ENCODE data around the gene RABGAP1L.
A peak's percentile ranks its signal among the peaks of the same experiment; 100 is the strongest.

The RABGAP1L gene

DNA sequence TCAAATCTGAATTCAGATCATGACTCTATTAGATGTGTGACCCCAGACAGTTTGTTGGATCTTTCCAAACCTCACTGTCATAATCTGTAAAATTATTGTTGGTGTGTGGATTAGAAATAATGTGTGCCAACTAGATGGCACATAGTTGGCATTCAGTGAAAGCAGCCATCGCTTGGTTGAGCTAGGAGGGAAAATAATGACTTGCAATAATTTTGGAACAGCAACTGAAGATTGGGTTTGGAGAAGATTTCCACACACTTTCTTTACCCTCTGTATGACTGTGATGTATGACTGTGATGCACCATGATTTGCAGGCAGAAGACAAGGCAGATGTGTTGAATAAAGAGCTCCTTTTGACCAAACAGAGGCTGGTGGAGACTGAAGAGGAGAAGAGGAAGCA lies 816.4 kb downstream of the RABGAP1L start:
- DNase-seq (ENCODE audit: low read depth in 1 of 2, low spot score in 1 of 2), result no peak

DNA sequence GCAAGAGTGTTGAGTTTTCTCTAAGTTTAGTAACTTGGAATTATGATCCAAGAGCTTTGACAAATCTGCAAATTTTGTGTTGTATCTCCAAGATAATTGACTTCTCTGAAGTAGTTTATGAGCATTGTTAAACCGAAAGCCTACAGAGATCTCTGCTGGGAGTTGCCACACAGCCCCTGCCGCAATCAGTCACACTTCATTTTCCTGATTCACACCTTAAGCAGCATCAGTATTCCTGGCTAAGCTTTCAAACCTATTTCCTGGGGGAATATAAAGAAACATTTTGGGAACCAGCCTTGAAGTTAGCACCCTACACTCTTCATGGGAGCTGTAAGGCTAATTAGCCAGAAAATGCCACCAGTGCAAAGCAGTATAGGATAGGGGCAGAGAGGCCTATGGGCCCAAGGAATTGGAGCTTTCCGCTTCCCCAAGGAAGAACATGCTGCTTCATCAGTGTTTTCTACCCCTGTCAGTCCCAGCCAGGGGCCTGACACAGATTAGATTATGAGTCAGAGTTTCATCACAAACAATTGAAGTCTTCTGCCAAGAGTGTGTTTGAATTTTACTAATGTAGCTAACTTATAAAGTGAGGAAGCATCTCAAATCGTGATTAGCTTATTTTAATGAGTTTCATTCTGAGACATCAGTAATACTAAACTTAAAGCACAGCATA lies 817.3 kb downstream of the RABGAP1L start:
- no peak for DNase-seq (ENCODE audit: low read depth in 1 of 2, low spot score in 1 of 2)

DNA sequence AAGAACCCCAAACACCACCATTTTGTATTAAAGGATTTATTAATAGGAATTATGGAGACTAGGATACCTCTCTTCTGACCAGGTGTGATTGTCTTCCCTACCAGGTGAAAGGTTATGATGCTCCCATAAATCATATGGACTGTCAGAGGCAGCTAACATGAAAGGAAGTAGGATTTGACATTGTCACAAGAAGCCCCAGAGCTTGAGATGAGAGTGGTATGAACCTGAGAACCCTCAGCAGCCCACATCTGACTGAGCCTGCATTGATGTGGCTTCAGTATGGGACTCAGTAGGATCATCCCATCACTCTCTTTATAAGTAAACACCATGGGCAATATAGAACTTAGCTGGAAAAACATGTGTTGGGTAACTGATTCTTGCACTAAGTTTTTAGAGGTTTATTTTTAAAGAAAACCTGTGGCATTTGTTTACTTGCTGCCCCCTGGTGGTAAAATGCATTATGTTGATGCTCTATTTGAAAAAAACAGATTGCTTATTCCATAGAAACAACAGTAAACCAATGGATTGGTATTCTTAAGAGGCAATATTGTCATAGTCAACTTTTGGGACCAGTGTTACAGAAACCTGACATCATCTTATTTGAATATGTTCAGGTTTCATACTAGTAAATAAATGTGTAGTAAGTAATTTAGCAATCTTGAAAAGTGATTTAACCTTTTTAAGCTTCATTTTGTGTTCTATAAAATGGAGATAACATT lies 823.8 kb downstream of the RABGAP1L start:
- DNase-seq (ENCODE audit: low read depth in 1 of 2, low spot score in 1 of 2), result peak in 1 of 2 donors; percentile 44

DNA sequence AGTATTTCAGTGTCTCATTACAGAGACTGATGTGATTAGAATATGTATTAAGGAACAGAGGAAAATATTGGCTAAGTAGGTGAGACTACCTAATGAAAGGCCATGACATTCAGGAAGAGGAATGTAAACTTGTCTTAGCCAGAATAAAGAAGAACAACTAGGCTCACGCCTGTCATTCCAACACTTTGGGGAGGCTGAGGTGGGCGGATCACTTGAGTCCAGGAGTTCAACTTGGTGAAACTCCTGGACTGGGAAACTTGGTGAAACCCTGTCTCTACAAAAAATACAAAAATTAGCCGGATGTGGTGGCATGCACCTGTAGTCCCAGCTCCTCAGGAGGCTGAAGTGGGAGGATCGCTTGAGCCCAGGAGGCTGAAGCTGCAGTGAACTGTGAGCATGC lies 825.6 kb downstream of the RABGAP1L start:
- no peak for DNase-seq (ENCODE audit: low read depth in 1 of 2, low spot score in 1 of 2)

DNA sequence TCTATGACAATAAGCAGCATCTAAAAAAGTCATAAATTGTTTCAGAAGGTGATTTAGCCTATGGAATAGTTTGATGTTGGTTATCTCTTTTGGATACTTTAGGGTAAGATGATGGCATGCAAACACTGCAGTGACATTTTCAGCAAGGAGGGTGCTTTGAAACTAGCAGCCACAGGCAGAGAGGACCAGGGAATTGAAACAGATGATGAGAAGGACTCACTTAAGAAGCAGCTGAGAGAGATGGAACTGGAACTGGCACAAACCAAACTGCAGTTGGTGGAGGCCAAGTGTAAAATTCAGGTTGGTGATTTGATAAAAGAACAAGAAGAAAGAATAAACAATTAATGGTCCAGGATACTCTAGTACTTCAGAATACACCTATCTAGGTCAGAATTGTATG lies 829.2 kb downstream of the RABGAP1L start:
- no peak for DNase-seq (ENCODE audit: low read depth in 1 of 2, low spot score in 1 of 2)

DNA sequence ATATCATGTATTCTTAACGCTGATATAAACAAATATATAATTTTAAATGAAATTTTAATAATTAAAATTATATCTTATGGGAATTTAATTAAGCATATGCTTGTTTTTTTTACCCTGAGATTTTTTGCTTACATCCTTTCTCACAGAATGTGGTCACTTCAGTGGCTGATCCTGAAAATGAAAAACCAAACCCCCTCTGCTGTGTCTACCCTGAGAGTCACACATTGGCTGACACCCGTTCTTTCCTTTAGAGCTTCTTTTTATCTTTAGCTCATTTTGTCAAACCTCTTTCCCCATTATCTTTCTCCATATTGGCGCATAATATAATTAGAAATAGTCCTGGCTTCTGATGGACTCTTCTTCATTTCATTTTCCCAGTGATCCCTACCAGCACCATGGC lies 829.7 kb downstream of the RABGAP1L start:
- DNase-seq (ENCODE audit: low read depth in 1 of 2, low spot score in 1 of 2), result no peak

DNA sequence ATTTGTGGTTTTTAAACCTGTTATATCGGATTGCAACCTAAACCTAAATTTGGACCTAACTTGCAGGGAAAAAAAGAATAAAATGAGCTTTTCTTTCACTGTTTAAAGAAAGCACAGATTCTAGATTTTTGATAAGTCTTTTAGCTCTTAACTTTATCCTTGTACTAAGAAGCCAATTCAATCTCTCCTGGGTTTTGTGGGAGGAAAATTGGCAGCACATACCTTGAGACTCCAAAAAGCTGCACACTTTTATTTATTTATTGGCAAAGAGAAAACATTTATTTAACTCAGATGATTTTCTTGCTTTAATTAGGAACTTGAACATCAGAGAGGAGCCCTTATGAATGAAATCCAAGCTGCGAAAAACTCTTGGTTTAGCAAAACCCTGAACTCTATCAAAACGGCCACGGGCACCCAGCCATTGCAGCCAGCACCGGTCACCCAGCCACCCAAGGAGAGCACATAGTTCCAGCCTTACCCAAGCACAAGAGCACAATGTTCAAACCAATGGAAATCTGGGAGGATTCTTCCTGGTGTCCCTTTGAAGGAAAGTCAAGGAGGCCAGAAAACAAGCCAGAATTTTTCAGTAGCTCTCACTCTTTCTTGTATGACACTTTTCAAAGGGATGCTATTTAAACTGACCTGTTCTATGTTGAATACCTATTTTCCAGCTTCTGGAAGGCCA lies 830.4 kb downstream of the RABGAP1L start:
- no peak for DNase-seq (ENCODE audit: low read depth in 1 of 2, low spot score in 1 of 2)

DNA sequence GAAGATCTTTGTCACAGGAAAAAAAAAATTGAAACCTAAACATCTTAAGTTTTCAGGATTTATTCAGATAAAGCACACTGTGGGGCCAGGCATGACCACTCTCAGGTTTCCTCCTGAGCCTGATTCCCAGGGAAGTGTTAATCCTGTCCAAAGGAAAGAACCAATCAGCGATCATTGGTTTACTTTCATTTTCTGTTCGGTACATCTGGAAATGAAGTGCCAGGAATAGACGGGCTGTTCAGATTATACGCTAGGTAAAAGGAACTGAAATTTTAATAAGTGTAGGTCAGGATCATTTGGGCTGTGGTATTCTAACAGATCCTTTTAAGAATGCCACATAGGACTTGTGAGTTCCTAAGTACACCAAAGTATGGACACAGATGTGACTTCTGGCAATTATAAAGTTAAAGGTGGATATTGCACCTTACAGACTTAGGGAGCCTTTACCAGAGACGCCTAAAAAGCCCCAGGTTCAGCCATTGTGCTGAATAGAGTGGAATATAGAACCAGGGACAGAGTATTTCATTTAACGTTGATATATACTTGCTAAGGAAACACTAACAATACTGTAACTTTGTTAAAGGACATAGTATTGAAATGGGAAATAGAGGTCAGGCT lies 831.2 kb downstream of the RABGAP1L start:
- no peak for DNase-seq (ENCODE audit: low read depth in 1 of 2, low spot score in 1 of 2)

DNA sequence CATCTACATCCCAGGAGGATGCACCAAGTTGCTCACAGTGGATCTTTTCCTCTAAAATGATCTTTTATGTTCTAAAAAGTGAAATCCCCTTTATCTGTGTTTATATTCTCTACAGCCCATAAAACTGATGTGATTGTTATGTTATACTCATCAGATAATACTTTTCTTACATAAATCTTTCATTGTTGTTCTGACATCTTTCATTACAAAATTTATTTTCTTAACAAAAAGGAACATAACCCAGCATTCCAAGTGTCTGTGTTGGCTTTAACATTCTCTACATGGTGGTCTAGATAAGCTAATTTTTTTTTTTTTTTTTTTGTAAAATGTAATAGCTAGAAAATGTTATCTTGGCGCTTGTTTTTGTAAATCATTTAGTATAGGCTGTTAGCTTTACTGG lies 832.2 kb downstream of the RABGAP1L start:
- no peak for DNase-seq (ENCODE audit: low read depth in 1 of 2, low spot score in 1 of 2)

DNA sequence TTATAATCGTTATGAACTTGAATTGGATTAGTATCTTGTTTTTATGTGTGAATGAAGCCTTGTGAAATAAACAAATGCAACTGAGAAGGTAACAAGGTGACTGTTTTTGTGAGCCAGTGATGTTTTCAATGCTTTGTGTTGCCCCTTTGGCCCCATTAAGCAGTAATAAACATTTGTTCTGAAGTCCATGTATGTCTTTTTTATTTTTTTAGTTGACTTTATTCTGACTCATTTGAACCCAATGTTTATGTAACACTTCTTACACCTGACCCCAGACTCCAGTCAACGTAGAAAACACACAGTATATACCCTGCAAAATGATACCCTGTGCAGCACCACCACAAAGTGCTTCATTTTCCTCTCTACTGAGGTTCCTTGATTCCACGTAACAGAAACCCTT lies 835.8 kb downstream of the RABGAP1L start:
- DNase-seq (ENCODE audit: low read depth in 1 of 2, low spot score in 1 of 2), result no peak

DNA sequence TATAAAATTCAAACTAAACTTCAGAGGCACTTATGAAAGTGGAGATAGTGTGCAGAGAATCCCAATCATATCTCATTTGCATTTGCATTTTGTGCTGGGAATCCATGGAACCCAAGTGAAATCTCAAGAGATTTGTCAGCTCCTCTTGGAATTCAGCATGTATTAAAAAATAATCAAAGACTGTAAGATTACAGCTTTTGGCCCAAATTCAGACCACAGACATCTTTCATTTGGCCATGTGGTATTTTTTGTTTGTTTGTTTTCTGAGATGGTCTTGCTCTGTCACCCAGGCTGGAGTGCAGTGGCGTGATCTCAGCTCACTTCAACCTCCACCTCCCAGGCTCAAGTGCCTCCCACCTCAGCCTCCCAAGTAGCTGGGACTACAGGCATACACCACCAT lies 836.6 kb downstream of the RABGAP1L start:
- DNase-seq (ENCODE audit: low read depth in 1 of 2, low spot score in 1 of 2), result no peak

DNA sequence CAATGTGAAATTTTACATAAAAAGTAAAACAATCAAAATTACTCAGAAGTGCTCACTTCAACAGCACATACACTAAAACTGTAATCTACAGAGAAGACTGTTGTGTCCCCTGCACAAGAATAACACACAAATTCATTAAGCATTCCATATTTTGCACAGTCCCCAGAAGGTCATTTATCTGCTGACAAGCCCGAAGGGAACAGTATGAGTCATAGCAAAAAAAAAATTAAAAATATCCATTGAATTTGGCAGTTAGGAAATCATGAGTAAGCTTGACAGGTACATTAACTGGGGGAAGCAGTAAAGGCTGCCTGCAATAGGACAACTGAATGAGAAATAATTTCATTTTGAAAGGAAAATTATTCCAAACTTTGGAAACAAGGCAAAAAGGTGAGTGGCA lies 837.2 kb downstream of the RABGAP1L start:
- no peak for DNase-seq (ENCODE audit: low read depth in 1 of 2, low spot score in 1 of 2)

DNA sequence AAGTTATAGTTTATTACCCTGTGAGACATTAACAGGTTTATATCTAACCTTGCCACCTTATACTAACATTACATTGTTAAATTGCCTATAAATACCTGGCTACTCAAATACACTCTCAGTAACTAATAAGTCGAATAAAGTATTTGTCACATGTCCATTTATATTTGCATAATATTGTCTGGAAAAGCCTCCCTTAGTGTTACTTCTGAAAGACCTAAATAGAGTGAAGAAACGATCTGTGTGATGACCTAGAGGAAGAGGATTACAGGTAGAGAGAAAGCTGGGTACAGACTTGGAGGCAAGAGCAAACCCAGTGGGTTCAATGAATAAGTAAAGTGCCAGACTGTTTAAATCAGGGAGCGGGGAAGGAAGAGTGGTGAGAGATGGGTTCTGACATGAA lies 837.7 kb downstream of the RABGAP1L start:
- DNase-seq (ENCODE audit: low read depth in 1 of 2, low spot score in 1 of 2), result no peak

DNA sequence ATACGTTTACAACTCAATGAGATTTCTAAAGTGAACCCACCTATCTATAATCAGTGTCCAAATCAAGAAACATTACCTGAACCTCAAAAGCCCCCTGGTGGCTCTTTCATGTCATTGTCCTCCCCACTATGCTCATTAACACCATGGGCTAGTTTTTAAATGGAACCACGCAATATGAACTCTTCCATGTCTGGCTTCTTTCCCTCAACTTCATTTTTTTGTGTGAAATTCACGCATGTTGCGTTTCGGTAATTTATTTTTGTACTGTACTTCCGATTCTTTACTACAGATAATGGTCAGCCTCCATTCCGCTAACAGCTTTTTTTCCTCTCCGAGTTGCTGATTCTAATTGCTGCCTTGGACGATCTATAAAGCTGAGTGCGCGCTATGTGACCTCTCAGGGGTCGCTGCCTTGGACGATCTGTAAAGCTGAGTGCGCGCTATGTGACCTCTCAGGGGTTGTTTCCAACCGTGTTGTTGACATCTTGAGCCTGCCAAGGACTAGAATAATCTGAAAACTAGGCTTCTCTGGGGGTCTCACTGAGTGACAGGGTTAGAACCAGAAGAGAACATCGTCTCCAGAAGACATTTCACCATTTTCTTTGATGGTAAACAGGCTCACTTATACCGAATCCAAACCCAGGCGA lies 839.4 kb downstream of the RABGAP1L start:
- peak in 1 of 2 donors; percentile 41 for DNase-seq (ENCODE audit: low read depth in 1 of 2, low spot score in 1 of 2)

DNA sequence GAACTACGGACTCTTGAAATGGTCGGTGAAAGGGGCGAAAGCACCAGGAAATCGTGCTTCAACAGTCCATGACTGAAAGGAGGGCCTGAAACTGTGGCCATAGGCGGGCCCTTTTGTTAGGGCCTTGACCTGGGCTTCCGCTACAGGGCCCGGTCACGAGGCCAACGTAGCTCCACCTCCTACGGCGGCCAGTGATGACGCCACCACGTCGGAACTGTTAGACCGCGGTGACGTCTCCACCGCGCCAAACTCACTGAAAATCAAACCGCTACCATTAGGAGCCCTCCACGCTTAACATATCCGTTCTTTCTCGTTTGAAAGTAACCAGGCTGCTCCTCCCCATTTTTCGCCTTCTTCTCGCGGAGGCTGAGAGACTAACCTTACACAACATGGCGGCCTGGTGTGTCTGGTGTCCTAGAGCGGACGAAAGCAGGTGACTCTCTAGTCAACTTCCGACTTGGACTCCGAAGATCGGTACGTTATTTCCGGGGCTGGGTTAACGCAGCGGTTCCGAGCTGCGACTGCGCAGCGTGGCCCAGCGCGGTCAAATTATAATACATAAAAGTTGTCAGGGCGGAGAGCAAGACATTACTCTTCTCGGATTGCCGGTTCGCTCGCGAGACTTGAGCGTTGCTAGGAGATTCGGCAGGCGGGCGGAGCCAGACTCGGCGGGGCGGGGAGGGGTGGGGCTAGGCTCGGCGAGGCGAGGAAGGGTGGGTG lies 840.1 kb downstream of the RABGAP1L start:
- peak; percentile 94 to 97 for DNase-seq (ENCODE audit: low read depth in 1 of 2, low spot score in 1 of 2)

DNA sequence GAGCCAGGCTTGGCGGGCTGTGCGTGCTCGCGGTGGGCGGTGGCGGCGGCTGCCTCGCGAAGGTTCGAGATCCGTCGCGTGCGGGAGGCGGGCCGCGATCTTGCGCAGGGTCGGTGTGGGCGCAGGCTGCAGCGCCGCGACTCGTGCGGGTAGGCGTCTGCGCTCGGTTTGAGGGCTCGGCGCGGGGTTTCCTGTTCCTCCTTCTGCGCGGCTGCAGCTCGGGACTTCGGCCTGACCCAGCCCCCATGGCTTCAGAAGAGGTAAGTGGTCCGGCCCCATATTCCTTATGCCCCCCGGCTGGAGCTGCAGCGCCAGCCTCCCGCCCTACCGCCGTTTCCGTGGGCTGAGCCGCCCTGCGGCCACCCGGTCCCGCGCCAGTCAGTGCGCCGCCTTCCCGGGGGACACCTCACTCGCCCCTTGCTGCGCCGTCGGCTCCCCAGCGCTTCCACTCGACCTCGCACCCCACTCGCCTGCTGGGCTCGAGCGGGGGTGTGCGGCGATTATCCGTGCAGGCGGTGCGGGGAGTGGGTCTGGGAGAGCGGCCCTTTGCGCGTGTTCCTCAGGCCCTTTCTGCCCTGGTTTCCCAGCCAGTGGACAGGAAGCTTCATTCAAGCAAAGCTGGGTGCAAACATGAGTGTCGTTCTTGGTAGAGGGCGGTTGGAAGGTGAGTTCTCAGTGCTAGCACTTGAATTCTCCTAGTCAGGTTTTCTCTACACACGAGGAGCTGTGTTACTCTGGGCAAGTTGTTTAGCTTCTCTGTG lies 840.8 kb downstream of the RABGAP1L start, which contains the start of gene CACYBP:
CACYBP (plus strand) TSS at position 12 of the 761 bp plus-strand sequence; CDS start at position 246, 234 bp downstream.
- DNase-seq (ENCODE audit: low read depth in 1 of 2, low spot score in 1 of 2), result peak; percentile 16 to 26

DNA sequence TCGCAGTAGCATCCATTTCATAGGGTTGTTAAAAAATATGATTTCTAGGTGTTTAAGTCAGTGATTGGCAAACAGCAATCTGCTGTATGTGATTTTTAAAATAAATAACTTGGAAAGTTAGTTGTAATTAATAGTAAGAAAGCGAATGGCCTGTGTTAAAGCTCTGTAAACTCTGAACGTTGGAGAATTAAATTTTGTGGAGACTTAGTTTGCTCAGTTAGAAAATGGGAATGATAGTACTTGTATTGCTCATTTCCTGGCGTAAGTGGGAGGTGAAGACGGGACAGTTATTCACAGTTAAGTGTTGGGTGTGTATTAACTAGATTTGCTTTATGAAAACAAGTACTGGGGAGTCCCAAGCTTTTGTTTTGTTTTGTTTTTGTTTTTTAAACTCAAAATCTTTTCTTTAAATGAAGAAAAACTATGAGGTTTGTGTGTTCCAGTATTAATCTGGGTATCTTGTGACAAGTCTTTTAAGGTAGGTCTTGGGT lies 841.4 kb downstream of the RABGAP1L start:
- peak in 1 of 2 donors; percentile 20 for DNase-seq (ENCODE audit: low read depth in 1 of 2, low spot score in 1 of 2)

DNA sequence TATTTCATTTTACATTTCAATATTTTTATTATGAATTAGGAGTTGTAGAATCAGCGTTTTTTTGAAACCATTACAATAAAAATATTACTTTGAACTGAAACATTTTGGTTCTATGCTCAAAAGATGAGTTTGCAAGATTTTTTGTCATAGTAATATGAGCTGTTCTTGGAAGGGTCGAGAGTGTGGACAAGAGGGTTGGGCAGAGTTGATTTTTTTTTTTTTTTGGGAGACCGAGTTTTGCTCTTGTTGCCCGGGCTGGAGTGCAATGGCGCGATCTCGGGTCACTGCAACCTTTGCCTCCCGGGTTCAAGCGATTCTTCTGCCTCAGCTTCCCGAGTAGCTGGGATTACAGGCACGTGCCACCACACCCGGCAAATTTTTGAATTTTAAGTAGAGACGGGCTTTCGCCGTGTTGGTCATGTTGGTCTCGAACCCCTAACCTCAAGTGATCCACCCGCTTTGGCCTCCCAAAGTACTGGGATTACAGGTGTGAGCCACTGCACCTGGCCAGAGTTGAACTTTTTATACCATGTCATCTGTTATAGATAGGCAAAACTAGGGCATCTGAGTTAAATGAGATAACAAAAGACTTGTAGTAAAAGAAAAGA lies 843.7 kb downstream of the RABGAP1L start:
- no peak for DNase-seq (ENCODE audit: low read depth in 1 of 2, low spot score in 1 of 2)

DNA sequence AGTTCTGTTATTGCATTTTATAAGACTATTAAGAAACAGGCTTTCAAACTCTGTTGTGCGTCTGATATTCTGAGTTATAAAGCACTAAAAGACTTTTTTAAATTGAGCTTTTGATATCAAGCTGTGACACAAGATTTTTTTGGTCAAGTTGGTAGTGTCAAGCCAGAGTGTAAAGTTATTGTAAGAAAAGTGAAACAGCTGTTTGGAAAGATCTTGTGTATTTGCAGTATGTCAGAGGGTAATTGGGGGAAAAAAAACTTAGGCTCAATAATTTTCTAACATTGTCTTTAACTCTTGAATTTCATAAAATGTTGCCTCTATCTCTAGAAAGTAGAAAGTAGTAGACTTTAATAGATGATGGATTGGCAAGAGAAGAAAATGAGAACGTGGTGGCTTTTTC lies 844.2 kb downstream of the RABGAP1L start:
- DNase-seq (ENCODE audit: low read depth in 1 of 2, low spot score in 1 of 2), result no peak

Data from activated CD4-positive, alpha-beta T cell treated with anti-CD3 and anti-CD28 coated beads, Interleukin-2, amount 50 U/mL, for 24 hours (primary cell).